GM18867 (cell line): Measurements from ENCODE around the gene OPN1SW.

Experiments used
- ATAC-seq: cut with Tn5 transposase; IDR thresholded peaks from one replicate; pipeline ENCODE4 v1.9.1; 2021; ENCODE audit warnings: mild to moderate bottlenecking, moderate library complexity; ENCODE audit not compliant: unreplicated experiment

The OPN1SW gene, protein sequence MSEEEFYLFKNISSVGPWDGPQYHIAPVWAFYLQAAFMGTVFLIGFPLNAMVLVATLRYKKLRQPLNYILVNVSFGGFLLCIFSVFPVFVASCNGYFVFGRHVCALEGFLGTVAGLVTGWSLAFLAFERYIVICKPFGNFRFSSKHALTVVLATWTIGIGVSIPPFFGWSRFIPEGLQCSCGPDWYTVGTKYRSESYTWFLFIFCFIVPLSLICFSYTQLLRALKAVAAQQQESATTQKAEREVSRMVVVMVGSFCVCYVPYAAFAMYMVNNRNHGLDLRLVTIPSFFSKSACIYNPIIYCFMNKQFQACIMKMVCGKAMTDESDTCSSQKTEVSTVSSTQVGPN

GRCh38 chr7:128775744-128776474 lies at the start of gene OPN1SW:
Gene OPN1SW, minus strand, starts transcription at chr7:128775794. Its CDS starts 13 bp downstream, at chr7:128775781.
- no peak for ATAC-seq

DNA sequence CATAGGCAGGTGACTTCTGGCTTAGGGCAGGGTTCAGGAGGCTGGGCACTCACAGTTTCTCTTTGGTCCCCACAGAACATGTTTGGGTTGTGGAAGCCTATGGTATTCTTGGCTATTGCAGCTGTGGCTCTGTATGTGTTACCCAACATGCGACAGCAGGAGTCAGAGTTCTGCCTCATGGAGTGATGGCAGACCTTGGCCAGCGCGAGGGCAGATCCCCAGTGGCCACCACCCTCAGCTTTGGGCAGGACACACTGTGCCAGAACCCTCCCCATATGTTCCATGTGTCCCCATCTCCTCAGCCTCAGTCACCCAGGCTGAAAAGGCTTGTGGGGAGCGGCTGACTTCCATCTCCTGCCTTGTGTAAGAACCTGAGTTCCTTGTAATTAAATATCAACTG lies 46.1 kb upstream of the OPN1SW start:
- ATAC-seq: no peak

DNA sequence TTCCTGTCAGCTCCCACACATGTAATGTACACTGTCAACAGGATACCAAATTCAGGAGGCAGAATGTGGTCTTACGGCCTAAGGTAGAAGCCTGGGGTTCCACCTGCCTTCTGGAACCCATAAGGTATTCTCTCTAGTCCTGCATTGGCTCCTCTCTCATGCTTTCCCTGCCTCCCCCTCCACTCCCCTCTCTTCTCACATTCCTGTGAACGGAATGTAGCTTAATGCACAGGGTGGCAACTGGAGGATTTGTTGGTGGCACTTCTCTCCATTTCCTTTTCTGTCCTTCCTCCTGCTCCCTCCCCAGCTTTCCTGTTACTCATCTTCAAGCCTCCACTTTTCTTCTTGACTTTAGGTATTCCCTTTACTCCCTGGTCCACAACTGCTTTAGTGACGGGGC lies 43.1 kb upstream of the OPN1SW start:
- no peak for ATAC-seq

DNA sequence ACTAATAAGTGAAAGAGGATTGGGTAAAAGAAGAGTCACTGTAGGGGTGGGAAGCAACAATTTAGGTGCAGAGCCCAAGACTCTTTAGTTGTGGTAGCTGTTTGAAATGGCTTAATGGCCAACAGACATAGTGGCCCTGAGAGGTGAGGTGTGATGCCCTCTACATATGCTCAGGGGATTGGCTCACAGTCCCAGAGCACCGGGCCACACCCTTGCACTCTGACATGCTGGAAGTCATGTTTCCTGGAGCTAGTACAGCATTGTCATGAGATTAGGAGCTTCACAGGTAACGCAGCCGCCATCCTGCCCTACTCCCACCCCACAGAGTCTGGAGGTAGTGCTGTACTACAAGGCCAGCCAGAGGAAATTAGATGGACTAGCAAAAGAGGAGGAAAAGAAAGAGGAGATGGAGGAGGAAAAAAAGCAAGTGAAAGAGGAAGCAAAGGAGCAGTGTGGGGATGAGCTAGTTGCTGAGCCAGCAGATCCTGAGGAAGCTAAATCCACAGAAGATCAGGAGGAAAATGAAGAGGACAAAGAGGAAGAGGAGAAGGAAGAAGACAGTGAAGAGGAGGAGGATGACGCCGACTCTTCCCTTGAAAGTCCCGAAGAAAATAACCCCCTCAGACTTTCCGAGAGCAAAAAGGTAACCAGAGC lies 39.8 kb upstream of the OPN1SW start:
- no peak for ATAC-seq

GRCh38 chr7:128814499-128814898 lies 38.9 kb upstream of the OPN1SW start:
- ATAC-seq: no peak

DNA sequence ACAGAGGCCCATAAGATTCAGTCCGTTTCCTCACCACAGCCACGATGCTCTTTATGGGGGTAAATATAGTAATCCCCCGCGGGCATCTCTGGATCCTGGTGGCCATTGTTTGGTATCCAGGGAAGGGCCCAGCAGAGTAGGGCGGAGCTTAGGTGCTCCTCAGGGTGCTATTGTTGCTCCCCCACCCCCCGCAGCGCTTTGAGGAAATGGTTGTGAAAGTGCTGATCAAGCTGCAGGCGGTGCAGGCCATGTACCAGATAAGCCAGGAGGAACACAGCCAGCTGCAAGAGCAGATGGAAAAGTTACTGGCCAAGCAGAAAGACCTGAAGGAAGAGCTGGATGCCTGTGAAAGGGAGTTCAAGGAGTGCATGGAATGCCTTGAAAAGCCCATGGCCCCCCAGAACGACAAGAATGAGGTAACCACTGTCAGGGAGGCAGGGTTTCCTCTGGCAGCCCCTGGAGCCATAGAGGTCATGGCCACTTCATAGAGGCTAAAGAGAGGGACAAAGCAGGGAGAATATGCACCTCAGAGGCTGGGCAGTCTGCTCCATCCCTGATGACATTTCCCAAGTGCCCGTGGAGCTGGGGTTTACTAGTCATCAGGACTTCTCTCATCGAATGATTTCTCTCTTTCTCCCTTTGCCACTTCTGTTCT lies 37.0 kb upstream of the OPN1SW start:
- ATAC-seq: no peak

DNA sequence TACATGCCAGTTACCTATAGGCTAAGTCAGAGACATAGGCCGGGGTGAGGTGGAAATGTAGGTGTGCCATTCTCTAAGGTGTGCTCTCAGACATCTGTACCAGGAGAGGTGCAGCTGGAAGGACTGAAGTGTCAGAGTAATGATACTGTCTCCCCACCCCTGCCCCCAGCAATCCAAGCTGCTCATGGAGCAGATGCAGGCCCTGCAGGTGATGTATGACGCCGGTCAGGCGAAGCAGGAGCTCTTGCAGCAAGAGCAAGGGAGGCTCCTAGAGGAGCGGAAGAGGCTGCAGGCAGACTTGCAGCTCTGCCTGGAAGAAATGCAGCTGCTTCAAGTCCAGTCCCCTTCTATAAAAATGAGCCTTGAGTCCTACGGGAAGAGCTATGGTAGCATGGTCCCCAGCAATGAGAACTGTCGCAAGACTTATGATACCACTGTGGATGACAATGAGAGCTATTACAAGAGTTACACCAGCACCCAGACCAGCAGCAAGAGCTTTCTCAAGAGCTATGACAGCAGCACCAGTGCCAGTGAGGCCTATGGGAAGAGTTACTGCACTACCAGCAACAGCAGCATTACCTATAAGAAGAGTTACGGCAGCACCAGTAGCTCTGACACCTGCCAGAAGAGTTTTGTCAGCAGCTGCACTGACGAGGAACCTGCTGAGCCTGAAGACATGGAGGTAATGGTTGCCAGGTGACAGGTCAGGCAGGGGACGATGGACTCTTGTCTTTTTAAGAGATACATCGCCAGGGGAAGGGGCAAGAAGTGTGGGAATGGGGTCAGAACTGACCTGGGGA lies 36.2 kb upstream of the OPN1SW start:
- ATAC-seq: no peak

GRCh38 chr7:128810997-128811396 lies 35.4 kb upstream of the OPN1SW start:
- no peak for ATAC-seq

DNA sequence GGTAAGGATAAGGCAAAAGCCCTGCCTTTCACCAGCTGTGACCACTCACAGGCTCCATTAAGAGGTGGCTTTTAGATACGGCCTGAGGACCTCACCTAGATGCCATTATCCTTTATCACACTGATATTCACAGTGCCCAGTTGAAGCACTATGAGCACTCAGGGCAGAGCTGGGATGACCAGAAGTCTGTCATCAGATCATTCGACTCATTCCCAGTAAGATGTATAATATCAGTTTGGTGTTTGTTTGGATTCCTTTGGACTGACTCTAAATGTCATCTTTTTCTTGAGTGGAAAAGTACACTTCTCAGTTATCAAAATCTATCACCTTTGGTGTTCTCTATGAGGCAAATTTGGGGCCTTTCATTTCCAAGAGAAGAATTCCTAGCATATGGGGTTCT lies 34.9 kb upstream of the OPN1SW start:
- no peak for ATAC-seq

DNA sequence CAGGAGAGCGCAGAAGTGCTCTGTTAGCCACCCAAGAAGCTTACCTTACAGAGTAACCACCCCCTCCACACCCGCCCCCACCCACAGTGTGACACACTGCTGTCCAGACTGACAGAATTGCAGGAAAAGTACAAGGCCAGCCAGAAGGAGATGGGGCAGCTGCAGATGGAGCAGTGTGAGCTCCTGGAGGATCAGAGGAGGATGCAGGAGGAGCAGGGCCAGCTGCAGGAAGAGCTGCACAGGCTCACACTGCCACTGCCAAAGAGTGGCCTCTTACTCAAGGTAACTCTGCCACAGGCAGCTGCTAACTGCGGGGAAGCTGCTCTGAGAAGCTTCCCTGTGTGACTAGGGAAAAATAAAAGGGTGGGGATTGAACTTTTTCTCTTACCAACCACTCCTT lies 33.8 kb upstream of the OPN1SW start:
- no peak for ATAC-seq

GRCh38 chr7:128807191-128807590 lies 31.6 kb upstream of the OPN1SW start:
- ATAC-seq: no peak

GRCh38 chr7:128805225-128805624 lies 29.6 kb upstream of the OPN1SW start:
- ATAC-seq: no peak

- no peak for ATAC-seq
These were observed 28.9 kb upstream of the OPN1SW start for GRCh38 chr7:128804484-128804883.

DNA sequence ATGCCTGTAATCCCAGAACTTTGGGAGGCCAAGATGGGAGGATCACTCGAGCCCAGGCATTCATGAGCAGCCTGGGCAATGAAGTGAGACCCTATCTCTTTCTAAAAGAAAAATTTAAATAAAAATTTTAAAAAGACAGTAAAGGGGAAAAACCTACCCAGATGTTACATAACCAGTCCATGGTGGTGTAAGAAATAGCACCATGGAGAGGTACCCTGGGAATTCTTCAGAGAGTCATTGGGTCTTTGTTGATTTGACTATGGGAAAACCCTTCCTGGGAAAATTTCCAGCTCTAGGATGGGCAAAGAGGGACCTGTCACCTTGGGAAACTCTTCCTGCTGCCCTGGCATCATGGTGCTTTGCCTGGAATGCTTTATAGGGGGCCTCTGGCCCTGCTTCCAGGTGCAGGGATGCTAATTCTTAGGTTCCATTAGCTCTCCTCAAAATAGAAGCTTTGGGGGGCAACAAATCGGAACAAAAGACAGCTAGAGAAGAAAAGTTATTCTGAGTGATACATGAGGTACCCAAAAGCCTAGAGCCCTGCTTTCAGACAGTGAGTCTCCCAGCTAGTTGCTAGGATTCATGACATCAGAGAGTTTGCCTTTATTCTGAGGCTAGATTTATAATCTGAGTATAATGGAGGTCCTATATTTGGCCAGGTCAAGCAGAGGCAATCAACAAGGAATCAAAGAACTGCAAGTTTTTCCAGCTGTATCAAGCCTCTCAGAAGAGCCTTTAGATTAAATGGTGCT lies 26.2 kb upstream of the OPN1SW start:
- ATAC-seq: no peak

- ATAC-seq: no peak
These were observed 25.4 kb upstream of the OPN1SW start for GRCh38 chr7:128801003-128801402.

DNA sequence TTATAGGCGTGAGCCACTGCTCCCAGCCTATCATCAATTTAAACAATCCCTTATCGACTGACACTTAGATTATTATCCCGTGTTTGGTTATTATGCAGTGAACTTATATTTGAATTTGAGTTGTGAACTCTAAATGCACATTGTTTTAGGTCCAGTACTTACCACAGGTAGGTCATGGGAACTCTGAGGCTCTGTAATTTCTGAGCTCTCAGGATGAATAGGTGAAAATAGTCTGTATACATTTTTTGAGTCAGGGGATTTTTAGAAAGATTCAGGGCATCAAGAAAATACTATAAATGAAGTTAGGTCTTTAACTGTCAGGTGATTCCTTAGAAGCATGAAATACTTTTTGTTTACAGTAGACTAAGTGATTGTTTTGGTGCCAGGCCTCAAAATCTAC lies 25.0 kb upstream of the OPN1SW start:
- no peak for ATAC-seq

GRCh38 chr7:128799451-128799850 lies 23.9 kb upstream of the OPN1SW start:
- no peak for ATAC-seq

DNA sequence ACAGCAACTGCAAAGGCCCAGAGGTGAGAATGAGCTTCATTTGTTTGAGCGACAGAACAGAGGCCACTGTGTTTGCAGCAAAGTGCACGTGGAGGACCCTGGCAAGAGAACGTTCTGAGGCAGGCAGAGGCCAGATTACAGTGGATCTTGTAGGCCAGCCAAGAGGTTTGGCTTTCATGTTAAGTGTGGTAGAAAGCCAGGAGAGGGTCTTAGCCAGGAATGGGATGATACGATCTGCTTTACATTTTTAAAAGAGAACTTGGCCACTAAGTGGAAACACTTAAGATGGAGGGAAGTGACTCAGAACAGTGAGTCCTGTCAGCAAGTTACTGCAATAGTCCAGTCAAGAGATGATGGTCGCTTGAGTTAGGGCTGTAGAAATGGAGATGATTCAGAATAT lies 20.7 kb upstream of the OPN1SW start:
- no peak for ATAC-seq

- no peak for ATAC-seq
These were observed 19.5 kb upstream of the OPN1SW start for GRCh38 chr7:128795129-128795528.

DNA sequence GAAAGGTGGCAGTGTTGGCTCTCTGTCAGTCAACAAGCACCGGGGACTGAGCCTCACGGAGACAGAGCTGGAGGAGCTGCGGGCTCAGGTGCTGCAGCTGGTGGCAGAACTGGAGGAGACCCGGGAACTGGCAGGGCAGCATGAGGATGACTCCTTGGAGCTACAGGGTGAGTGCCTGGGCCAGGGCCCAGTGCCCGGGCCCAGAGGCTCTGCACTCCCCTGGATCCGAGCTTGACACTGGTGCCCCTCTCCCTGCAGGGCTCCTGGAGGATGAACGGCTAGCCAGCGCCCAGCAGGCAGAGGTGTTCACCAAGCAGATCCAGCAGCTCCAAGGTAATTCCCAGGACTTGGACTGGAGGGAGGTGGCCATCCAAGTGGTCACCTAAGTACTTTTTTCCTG lies 18.8 kb upstream of the OPN1SW start:
- no peak for ATAC-seq
